ENCODE results near the gene WWOX. TPM values are rescaled to one million over a fixed set of nuclear protein-coding genes. Genes with fewer than 3 reads are reported as not detected.

The WWOX gene
- total RNA-seq, 1 donor from 2014 or later: 7.3 TPM

- Histone ChIP-seq H3K27me3 (ENCODE audit: insufficient read depth, low read length) (no peaks in the 10 kb centered on the region), H3K9me3 (ENCODE audit: insufficient read depth, low read depth, low read length) (no peaks in the 10 kb centered on the region), H4K20me1 (ENCODE audit: insufficient read depth, low read length) (no peaks in the 10 kb centered on the region), H2AFZ (ENCODE audit: low read depth, low read length) (no peak overlapping the region), H3K4me1 (ENCODE audit: insufficient read depth, low read length) (no peaks in the 10 kb centered on the region), H3K4me3 (ENCODE audit: insufficient read depth, low read depth, low read length) (no peak overlapping the region), H3K36me3 (ENCODE audit: insufficient read depth, low read length) (no peaks in the 10 kb centered on the region), H3K4me2 (ENCODE audit: low read length) (no peak overlapping the region), H3K27ac (ENCODE audit: low read depth, low read length) (no peak overlapping the region), H3K79me2 (ENCODE audit: insufficient read depth, low read length) (no peaks in the 10 kb centered on the region), H3K9ac (ENCODE audit: low read length) (no peak overlapping the region)
- H3K4me1 Mint-ChIP-seq (ENCODE audit: low read depth, unreplicated experiment): no peaks in the 10 kb centered on the region
- DNase-seq (ENCODE audit: low read depth) (no peak), FAIRE-seq (no peak)
- H3K27me3 Mint-ChIP-seq (ENCODE audit: low read depth, unreplicated experiment): peaks cover 2% of the 10 kb centered on the region
- H3K9me3 Mint-ChIP-seq (ENCODE audit: unreplicated experiment): no peaks in the 10 kb centered on the region
- no peak overlapping the region for H3K27ac Mint-ChIP-seq (ENCODE audit: unreplicated experiment)
- H3K36me3 Mint-ChIP-seq (ENCODE audit: low read depth, unreplicated experiment): no peaks in the 10 kb centered on the region
- no peak overlapping the region for H3K4me3 Mint-ChIP-seq (ENCODE audit: unreplicated experiment)
- TF ChIP-seq, protein P1, sequence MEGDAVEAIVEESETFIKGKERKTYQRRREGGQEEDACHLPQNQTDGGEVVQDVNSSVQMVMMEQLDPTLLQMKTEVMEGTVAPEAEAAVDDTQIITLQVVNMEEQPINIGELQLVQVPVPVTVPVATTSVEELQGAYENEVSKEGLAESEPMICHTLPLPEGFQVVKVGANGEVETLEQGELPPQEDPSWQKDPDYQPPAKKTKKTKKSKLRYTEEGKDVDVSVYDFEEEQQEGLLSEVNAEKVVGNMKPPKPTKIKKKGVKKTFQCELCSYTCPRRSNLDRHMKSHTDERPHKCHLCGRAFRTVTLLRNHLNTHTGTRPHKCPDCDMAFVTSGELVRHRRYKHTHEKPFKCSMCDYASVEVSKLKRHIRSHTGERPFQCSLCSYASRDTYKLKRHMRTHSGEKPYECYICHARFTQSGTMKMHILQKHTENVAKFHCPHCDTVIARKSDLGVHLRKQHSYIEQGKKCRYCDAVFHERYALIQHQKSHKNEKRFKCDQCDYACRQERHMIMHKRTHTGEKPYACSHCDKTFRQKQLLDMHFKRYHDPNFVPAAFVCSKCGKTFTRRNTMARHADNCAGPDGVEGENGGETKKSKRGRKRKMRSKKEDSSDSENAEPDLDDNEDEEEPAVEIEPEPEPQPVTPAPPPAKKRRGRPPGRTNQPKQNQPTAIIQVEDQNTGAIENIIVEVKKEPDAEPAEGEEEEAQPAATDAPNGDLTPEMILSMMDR (IDR thresholded peaks at IDR 0.05; ENCODE audit: insufficient read depth, low read depth, low read length): no peak
- no peak for TF ChIP-seq EZH2 (IDR thresholded peaks at IDR 0.05; ENCODE audit: insufficient read depth, low read length)
These were observed 403.4 kb downstream of the WWOX start for GRCh38 chr16:78502812-78503350.

GRCh38 chr16:78503602-78504001 lies 404.1 kb downstream of the WWOX start:
- Histone ChIP-seq H3K4me1 (ENCODE audit: insufficient read depth, low read length) (no peaks in the 10 kb centered on the region), H3K4me3 (ENCODE audit: insufficient read depth, low read depth, low read length) (no peak overlapping the region), H3K79me2 (ENCODE audit: insufficient read depth, low read length) (no peaks in the 10 kb centered on the region), H2AFZ (ENCODE audit: low read depth, low read length) (no peak overlapping the region), H3K4me2 (ENCODE audit: low read length) (no peak overlapping the region), H3K9me3 (ENCODE audit: insufficient read depth, low read depth, low read length) (no peaks in the 10 kb centered on the region), H3K27ac (ENCODE audit: low read depth, low read length) (no peak overlapping the region), H3K27me3 (ENCODE audit: insufficient read depth, low read length) (no peaks in the 10 kb centered on the region), H3K36me3 (ENCODE audit: insufficient read depth, low read length) (no peaks in the 10 kb centered on the region), H3K9ac (ENCODE audit: low read length) (no peak overlapping the region), H4K20me1 (ENCODE audit: insufficient read depth, low read length) (no peaks in the 10 kb centered on the region)
- no peak for TF ChIP-seq EZH2 (IDR thresholded peaks at IDR 0.05; ENCODE audit: insufficient read depth, low read length)
- TF ChIP-seq, protein P1 (IDR thresholded peaks at IDR 0.05; ENCODE audit: insufficient read depth, low read depth, low read length): peak; percentile 62
- H3K27me3 Mint-ChIP-seq (ENCODE audit: low read depth, unreplicated experiment): no peaks in the 10 kb centered on the region
- FAIRE-seq: no peak
- no peaks in the 10 kb centered on the region for H3K9me3 Mint-ChIP-seq (ENCODE audit: unreplicated experiment)
- no peak overlapping the region for H3K4me3 Mint-ChIP-seq (ENCODE audit: unreplicated experiment)
- H3K36me3 Mint-ChIP-seq (ENCODE audit: low read depth, unreplicated experiment): no peaks in the 10 kb centered on the region
- no peaks in the 10 kb centered on the region for H3K4me1 Mint-ChIP-seq (ENCODE audit: low read depth, unreplicated experiment)
- peak; percentile 18 for DNase-seq (ENCODE audit: low read depth)
- no peak overlapping the region for H3K27ac Mint-ChIP-seq (ENCODE audit: unreplicated experiment)

DNA sequence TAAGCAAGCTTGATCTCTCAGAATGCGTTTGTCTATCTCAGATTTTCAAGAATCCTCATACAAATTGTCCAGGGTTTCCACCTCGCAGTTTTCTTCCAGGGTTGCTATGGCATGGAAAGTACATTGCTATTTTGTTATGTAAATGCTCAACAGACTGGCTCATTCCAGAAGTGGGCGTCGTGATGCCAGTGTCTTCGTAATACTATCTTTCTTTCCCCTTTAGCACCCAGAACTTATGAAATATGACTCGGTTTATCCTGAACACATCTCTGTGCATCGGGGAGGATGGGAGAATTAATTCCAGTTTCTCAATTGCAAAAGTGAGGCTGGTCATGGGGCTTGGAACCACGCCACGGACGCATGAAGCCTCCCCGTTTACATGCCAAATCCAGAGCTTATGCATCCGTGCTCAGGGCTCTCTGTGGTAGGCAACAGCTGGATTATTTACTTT lies 405.0 kb downstream of the WWOX start:
- FAIRE-seq: no peak
- Mint-ChIP-seq H3K4me1 (ENCODE audit: low read depth, unreplicated experiment) (no peaks in the 10 kb centered on the region), H3K9me3 (ENCODE audit: unreplicated experiment) (no peaks in the 10 kb centered on the region), H3K36me3 (ENCODE audit: low read depth, unreplicated experiment) (no peaks in the 10 kb centered on the region), H3K27ac (ENCODE audit: unreplicated experiment) (no peak overlapping the region), H3K4me3 (ENCODE audit: unreplicated experiment) (no peak overlapping the region), H3K27me3 (ENCODE audit: low read depth, unreplicated experiment) (no peaks in the 10 kb centered on the region)
- Histone ChIP-seq H3K9me3 (ENCODE audit: insufficient read depth, low read depth, low read length) (no peaks in the 10 kb centered on the region), H3K4me1 (ENCODE audit: insufficient read depth, low read length) (no peaks in the 10 kb centered on the region), H3K9ac (ENCODE audit: low read length) (no peak overlapping the region), H3K27ac (ENCODE audit: low read depth, low read length) (no peak overlapping the region), H3K27me3 (ENCODE audit: insufficient read depth, low read length) (no peaks in the 10 kb centered on the region), H3K4me3 (ENCODE audit: insufficient read depth, low read depth, low read length) (no peak overlapping the region), H2AFZ (ENCODE audit: low read depth, low read length) (no peak overlapping the region), H3K36me3 (ENCODE audit: insufficient read depth, low read length) (no peaks in the 10 kb centered on the region), H3K4me2 (ENCODE audit: low read length) (no peak overlapping the region), H3K79me2 (ENCODE audit: insufficient read depth, low read length) (no peaks in the 10 kb centered on the region), H4K20me1 (ENCODE audit: insufficient read depth, low read length) (no peaks in the 10 kb centered on the region)
- no peak for DNase-seq (ENCODE audit: low read depth)
- TF ChIP-seq, protein P1 (IDR thresholded peaks at IDR 0.05; ENCODE audit: insufficient read depth, low read depth, low read length): no peak
